HG02588 (cell line): ENCODE results near the gene BTD.
"Not testable (repeated sequence)": the region's sequence is repeated elsewhere in the genome, so short reads cannot be mapped to it uniquely, and the experiment has no call there.

Experiments
- ATAC-seq: cut with Tn5 transposase; IDR thresholded peaks from one replicate; pipeline ENCODE4 v1.9.1; 2021; ENCODE audit warnings: mild to moderate bottlenecking, moderate library complexity; ENCODE audit not compliant: unreplicated experiment

BTD gene

GRCh38 chr3:15602146-15602536, 596 bp downstream of the BTD start:
- ATAC-seq: peak; percentile 7

- ATAC-seq: not testable (repeated sequence)
These were observed 1.3 kb downstream of the BTD start for GRCh38 chr3:15602816-15603215.

GRCh38 chr3:15604584-15604983, 3.0 kb downstream of the BTD start:
- not testable (repeated sequence) for ATAC-seq

- no peak for ATAC-seq
These were observed 4.9 kb downstream of the BTD start for GRCh38 chr3:15606434-15606891.

GRCh38 chr3:15610082-15610759, 8.7 kb downstream of the BTD start:
- no peak for ATAC-seq

GRCh38 chr3:15611018-15611417, 9.5 kb downstream of the BTD start:
- ATAC-seq: no peak

- ATAC-seq: no peak
These were observed 10.5 kb downstream of the BTD start for GRCh38 chr3:15612001-15612400.

- no peak for ATAC-seq
These were observed 13.4 kb downstream of the BTD start for GRCh38 chr3:15614958-15615357.

GRCh38 chr3:15616053-15616452, 14.5 kb downstream of the BTD start:
- no peak for ATAC-seq

- ATAC-seq: not testable (repeated sequence)
These were observed 18.3 kb downstream of the BTD start for GRCh38 chr3:15619659-15620464.

GRCh38 chr3:15623535-15624440, 22.2 kb downstream of the BTD start:
- ATAC-seq: no peak

- ATAC-seq: no peak
These were observed 27.4 kb downstream of the BTD start for GRCh38 chr3:15628967-15629366.

- peak; percentile 95 for ATAC-seq
These were observed 28.5 kb downstream of the BTD start for GRCh38 chr3:15629860-15630597.

- ATAC-seq: peak; percentile 49
These were observed 29.3 kb downstream of the BTD start for GRCh38 chr3:15630646-15631350.

- ATAC-seq: no peak
These were observed 30.1 kb downstream of the BTD start for GRCh38 chr3:15631426-15632211.

- no peak for ATAC-seq
These were observed 30.7 kb downstream of the BTD start for GRCh38 chr3:15632212-15632580.

GRCh38 chr3:15633159-15633558, 31.6 kb downstream of the BTD start:
- ATAC-seq: no peak

- ATAC-seq: no peak
These were observed 32.4 kb downstream of the BTD start for GRCh38 chr3:15633766-15634598.
